GM19438 (cell line): ENCODE data around the gene FGF12.
A peak's percentile ranks its signal among the peaks of the same experiment; 100 is the strongest.

Experiments used
- ATAC-seq: cut with Tn5 transposase; IDR thresholded peaks from one replicate; pipeline ENCODE4 v1.9.1; 2021; ENCODE audit warnings: low read depth; ENCODE audit not compliant: unreplicated experiment

Gene FGF12

GRCh38 chr3:192168202-192168601 is 559.1 kb downstream of the FGF12 start:
- no peak for ATAC-seq

GRCh38 chr3:192165552-192165951 is 561.8 kb downstream of the FGF12 start:
- no peak for ATAC-seq

- no peak for ATAC-seq
These were observed 565.7 kb downstream of the FGF12 start for GRCh38 chr3:192161661-192162060.

- ATAC-seq = no peak
These were observed 571.0 kb downstream of the FGF12 start for GRCh38 chr3:192156382-192156781.

- ATAC-seq = no peak
These were observed 572.1 kb downstream of the FGF12 start for GRCh38 chr3:192155194-192155593.

- no peak for ATAC-seq
These were observed 594.1 kb downstream of the FGF12 start for GRCh38 chr3:192133271-192133670.

GRCh38 chr3:192130534-192131132 is 596.7 kb downstream of the FGF12 start:
- ATAC-seq = peak; percentile 70

GRCh38 chr3:192129586-192129985 is 597.8 kb downstream of the FGF12 start:
- no peak for ATAC-seq

GRCh38 chr3:192128922-192129321 is 598.4 kb downstream of the FGF12 start:
- peak; percentile 57 for ATAC-seq

GRCh38 chr3:192128060-192128459 is 599.3 kb downstream of the FGF12 start:
- no peak for ATAC-seq

GRCh38 chr3:192122832-192123594 is 604.3 kb downstream of the FGF12 start:
- ATAC-seq = peak; percentile 86

- no peak for ATAC-seq
These were observed 605.4 kb downstream of the FGF12 start for GRCh38 chr3:192121923-192122322.

GRCh38 chr3:192108820-192109219 is 618.5 kb downstream of the FGF12 start:
- ATAC-seq = no peak

- no peak for ATAC-seq
These were observed 620.8 kb downstream of the FGF12 start for GRCh38 chr3:192106543-192106942.

- ATAC-seq = no peak
These were observed 634.8 kb downstream of the FGF12 start for GRCh38 chr3:192092388-192093005.

GRCh38 chr3:192091831-192092230 is 635.5 kb downstream of the FGF12 start:
- ATAC-seq = no peak

- ATAC-seq = peak; percentile 78
These were observed 636.8 kb downstream of the FGF12 start for GRCh38 chr3:192090586-192090985.
